GM21576 (cell line): ENCODE results near the gene IGLL1.
"Not testable (repeated sequence)": the region's sequence is repeated elsewhere in the genome, so short reads cannot be mapped to it uniquely, and the experiment has no call there.

Source experiments
- ATAC-seq: cut with Tn5 transposase; IDR thresholded peaks from one replicate; pipeline ENCODE4 v1.9.1; 2021; ENCODE audit warnings: mild to moderate bottlenecking, moderate library complexity; ENCODE audit not compliant: unreplicated experiment

The IGLL1 gene

GRCh38 chr22:23542933-23543332 is 37.2 kb downstream of the IGLL1 start:
- no peak for ATAC-seq

GRCh38 chr22:23542391-23542790 is 37.7 kb downstream of the IGLL1 start:
- ATAC-seq, result not testable (repeated sequence)

- not testable (repeated sequence) for ATAC-seq
Observed at GRCh38 chr22:23541849-23542281, 38.2 kb downstream of the IGLL1 start.

- ATAC-seq, result not testable (repeated sequence)
Observed at GRCh38 chr22:23540837-23541236, 39.3 kb downstream of the IGLL1 start.

- ATAC-seq, result not testable (repeated sequence)
Observed at GRCh38 chr22:23539839-23540198, 40.3 kb downstream of the IGLL1 start.

GRCh38 chr22:23539135-23539838 is 40.8 kb downstream of the IGLL1 start:
- ATAC-seq, result no peak

- ATAC-seq, result not testable (repeated sequence)
Observed at GRCh38 chr22:23538696-23539030, 41.4 kb downstream of the IGLL1 start.

GRCh38 chr22:23537830-23538695 is 42.0 kb downstream of the IGLL1 start:
- not testable (repeated sequence) for ATAC-seq

GRCh38 chr22:23537416-23537815 is 42.7 kb downstream of the IGLL1 start:
- ATAC-seq, result no peak

GRCh38 chr22:23536821-23537345 is 43.2 kb downstream of the IGLL1 start:
- no peak for ATAC-seq

GRCh38 chr22:23535790-23536661 is 44.1 kb downstream of the IGLL1 start:
- not testable (repeated sequence) for ATAC-seq

GRCh38 chr22:23534851-23535717 is 45.0 kb downstream of the IGLL1 start:
- no peak for ATAC-seq

GRCh38 chr22:23534201-23534850 is 45.8 kb downstream of the IGLL1 start:
- ATAC-seq, result no peak

GRCh38 chr22:23533771-23534191 is 46.3 kb downstream of the IGLL1 start:
- ATAC-seq, result no peak

- no peak for ATAC-seq
Observed at GRCh38 chr22:23533328-23533762, 46.7 kb downstream of the IGLL1 start.

- no peak for ATAC-seq
Observed at GRCh38 chr22:23532731-23533130, 47.4 kb downstream of the IGLL1 start.

GRCh38 chr22:23531966-23532705 is 48.0 kb downstream of the IGLL1 start:
- ATAC-seq, result no peak

- no peak for ATAC-seq
Observed at GRCh38 chr22:23531283-23531956, 48.7 kb downstream of the IGLL1 start.
